Brain microvascular endothelial cell (primary cell): Measurements from ENCODE around the gene AQP7.

Experiments
- DNase-seq: peaks from one replicate; pipeline ENCODE4 v3.0.0-alpha.2; 2020
- H3K27ac ChIP-seq: fragments of 250-450 bp; sonication (Bioruptor Pico); 2 replicates; pipeline ENCODE4 v1.5.1; 2020; ENCODE audit warnings: mild to moderate bottlenecking, moderate library complexity
- H3K27me3 ChIP-seq: fragments of 250-450 bp; sonication (Bioruptor Pico); replicated peaks from 2 replicates; pipeline ENCODE4 v1.5.1; 2020; ENCODE audit warnings: mild to moderate bottlenecking
- H3K36me3 ChIP-seq: fragments of 250-450 bp; sonication (Bioruptor Pico); replicated peaks from 2 replicates; pipeline ENCODE4 v1.5.1; 2020; ENCODE audit warnings: mild to moderate bottlenecking
- H3K4me3 ChIP-seq: 2 replicates; pipeline ENCODE4 v1.5.1; 2011; ENCODE audit warnings: low read depth, mild to moderate bottlenecking, control low read depth, low read length, moderate library complexity
- CTCF ChIP-seq: IDR thresholded peaks from 2 replicates; pipeline ENCODE4 v1.5.1; 2011; ENCODE audit warnings: low read depth, mild to moderate bottlenecking, moderate library complexity, low read length, control low read depth, inconsistent platforms; ENCODE audit errors: missing control alignments
- in situ Hi-C: cut with HindIII; loops from 2 replicates; pipeline ENCODE4 v1.10.0; 2017; ENCODE audit warnings: low sequenced_read_pairs, low pct_ligation_motif_present

AQP7 gene

GRCh38 chr9:33446240-33446945 is 44.0 kb upstream of the AQP7 start:
- no peak overlapping the region for H3K27ac ChIP-seq

GRCh38 chr9:33445389-33446239 is 43.2 kb upstream of the AQP7 start:
- TF ChIP-seq CTCF = no peak
- in situ Hi-C loops = no loop called here
- no peak overlapping the region for H3K4me3 ChIP-seq

More at GRCh38 chr9:33446240-33446945, 44.0 kb upstream of the AQP7 start:
- Histone ChIP-seq H3K36me3 (no peaks in the 10 kb centered on the region), H3K27me3 (no peaks in the 10 kb centered on the region), H3K4me3 (no peak overlapping the region)
- DNase-seq = no peak
- no peak for TF ChIP-seq CTCF
- in situ Hi-C loops = no loop called here

GRCh38 chr9:33443464-33444154 is 41.2 kb upstream of the AQP7 start:
- no peaks in the 10 kb centered on the region for H3K36me3 ChIP-seq
- in situ Hi-C loops = no loop called here
- no peak overlapping the region for H3K27ac ChIP-seq
- TF ChIP-seq CTCF = no peak
- no peak overlapping the region for H3K4me3 ChIP-seq
- DNase-seq = no peak
- H3K27me3 ChIP-seq = no peaks in the 10 kb centered on the region

More at GRCh38 chr9:33445389-33446239, 43.2 kb upstream of the AQP7 start:
- Histone ChIP-seq H3K27ac (no peak overlapping the region), H3K27me3 (no peaks in the 10 kb centered on the region), H3K36me3 (no peaks in the 10 kb centered on the region)
- DNase-seq = no peak

- H3K27me3 ChIP-seq = no peaks in the 10 kb centered on the region
- no peak for TF ChIP-seq CTCF
- in situ Hi-C loops = no loop called here
- H3K4me3 ChIP-seq = no peak overlapping the region
- no peak overlapping the region for H3K27ac ChIP-seq
- DNase-seq = no peak
- H3K36me3 ChIP-seq = no peaks in the 10 kb centered on the region
Observed at GRCh38 chr9:33443047-33443446, 40.7 kb upstream of the AQP7 start.

- TF ChIP-seq CTCF = no peak
- H3K27ac ChIP-seq = no peak overlapping the region
Observed at GRCh38 chr9:33442125-33442524, 39.8 kb upstream of the AQP7 start.

More at GRCh38 chr9:33442125-33442524, 39.8 kb upstream of the AQP7 start:
- no peak for DNase-seq
- Histone ChIP-seq H3K4me3 (no peak overlapping the region), H3K36me3 (no peaks in the 10 kb centered on the region), H3K27me3 (no peaks in the 10 kb centered on the region)
- in situ Hi-C loops = no loop called here
